Measurements from ENCODE around the gene SPTBN5. TPM values are rescaled to one million over a fixed set of nuclear protein-coding genes. Genes with fewer than 3 reads are reported as not detected.

Gene SPTBN5
- total RNA-seq, 1 experiment from 2014 or later: 2.1 TPM

GRCh38 chr15:41891226-41891625 lies 2.6 kb downstream of the SPTBN5 start:
- BruUV-seq (replicated peaks): no TSS peak
- Histone ChIP-seq H3K27ac (ENCODE audit: low read length) (no peak overlapping the region), H3K4me3 (ENCODE audit: low read depth in 2 of 2, low read length in 2 of 2) (no peak overlapping the region), H3K36me3 (ENCODE audit: control insufficient read depth, insufficient read depth, low read length) (no peaks in the 10 kb centered on the region), H3K9me3 (ENCODE audit: control insufficient read depth, insufficient read depth, low read depth, low read length) (no peaks in the 10 kb centered on the region), H3K4me1 (ENCODE audit: control insufficient read depth, insufficient read depth, low read length) (peaks cover 10% of the 10 kb centered on the region), H3K27me3 (ENCODE audit: control insufficient read depth, insufficient read depth, low read length) (no peaks in the 10 kb centered on the region)
- TF ChIP-seq, protein P1, sequence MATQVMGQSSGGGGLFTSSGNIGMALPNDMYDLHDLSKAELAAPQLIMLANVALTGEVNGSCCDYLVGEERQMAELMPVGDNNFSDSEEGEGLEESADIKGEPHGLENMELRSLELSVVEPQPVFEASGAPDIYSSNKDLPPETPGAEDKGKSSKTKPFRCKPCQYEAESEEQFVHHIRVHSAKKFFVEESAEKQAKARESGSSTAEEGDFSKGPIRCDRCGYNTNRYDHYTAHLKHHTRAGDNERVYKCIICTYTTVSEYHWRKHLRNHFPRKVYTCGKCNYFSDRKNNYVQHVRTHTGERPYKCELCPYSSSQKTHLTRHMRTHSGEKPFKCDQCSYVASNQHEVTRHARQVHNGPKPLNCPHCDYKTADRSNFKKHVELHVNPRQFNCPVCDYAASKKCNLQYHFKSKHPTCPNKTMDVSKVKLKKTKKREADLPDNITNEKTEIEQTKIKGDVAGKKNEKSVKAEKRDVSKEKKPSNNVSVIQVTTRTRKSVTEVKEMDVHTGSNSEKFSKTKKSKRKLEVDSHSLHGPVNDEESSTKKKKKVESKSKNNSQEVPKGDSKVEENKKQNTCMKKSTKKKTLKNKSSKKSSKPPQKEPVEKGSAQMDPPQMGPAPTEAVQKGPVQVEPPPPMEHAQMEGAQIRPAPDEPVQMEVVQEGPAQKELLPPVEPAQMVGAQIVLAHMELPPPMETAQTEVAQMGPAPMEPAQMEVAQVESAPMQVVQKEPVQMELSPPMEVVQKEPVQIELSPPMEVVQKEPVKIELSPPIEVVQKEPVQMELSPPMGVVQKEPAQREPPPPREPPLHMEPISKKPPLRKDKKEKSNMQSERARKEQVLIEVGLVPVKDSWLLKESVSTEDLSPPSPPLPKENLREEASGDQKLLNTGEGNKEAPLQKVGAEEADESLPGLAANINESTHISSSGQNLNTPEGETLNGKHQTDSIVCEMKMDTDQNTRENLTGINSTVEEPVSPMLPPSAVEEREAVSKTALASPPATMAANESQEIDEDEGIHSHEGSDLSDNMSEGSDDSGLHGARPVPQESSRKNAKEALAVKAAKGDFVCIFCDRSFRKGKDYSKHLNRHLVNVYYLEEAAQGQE (IDR thresholded peaks at IDR 0.05; ENCODE audit: insufficient read depth in 1 of 2, low read depth in 2 of 2, low read length in 1 of 2): no peak
- TF ChIP-seq SIN3A (IDR thresholded peaks at IDR 0.05; ENCODE audit: borderline replicate concordance, insufficient read depth, low read depth, low read length) (no peak), TCF7L2 (IDR thresholded peaks at IDR 0.05; ENCODE audit: low read depth, low read length) (no peak), CTCF (IDR thresholded peaks at IDR 0.05) (no peak), POLR2AphosphoS5 (IDR thresholded peaks at IDR 0.05; ENCODE audit: low read depth, low read length) (no peak)
- ChIA-PET CTCF (interaction anchor here (0.6 kb wide), 1 partner anchor 398 kb away, joined by 8 read pairs; the partner anchor contains the start of gene ITPKA), POLR2A (no interaction called here)
- intact Hi-C loops (cut with micrococcal nuclease; ENCODE audit: unreplicated experiment): no loop called here
- no peak for ATAC-seq
- in situ Hi-C loops (cut with HindIII; ENCODE audit: low pct_unique_long_range_greater_than_20kb, low sequenced_read_pairs): no loop called here
- DNase-seq (ENCODE audit: low read depth, low spot score): no peak

DNA sequence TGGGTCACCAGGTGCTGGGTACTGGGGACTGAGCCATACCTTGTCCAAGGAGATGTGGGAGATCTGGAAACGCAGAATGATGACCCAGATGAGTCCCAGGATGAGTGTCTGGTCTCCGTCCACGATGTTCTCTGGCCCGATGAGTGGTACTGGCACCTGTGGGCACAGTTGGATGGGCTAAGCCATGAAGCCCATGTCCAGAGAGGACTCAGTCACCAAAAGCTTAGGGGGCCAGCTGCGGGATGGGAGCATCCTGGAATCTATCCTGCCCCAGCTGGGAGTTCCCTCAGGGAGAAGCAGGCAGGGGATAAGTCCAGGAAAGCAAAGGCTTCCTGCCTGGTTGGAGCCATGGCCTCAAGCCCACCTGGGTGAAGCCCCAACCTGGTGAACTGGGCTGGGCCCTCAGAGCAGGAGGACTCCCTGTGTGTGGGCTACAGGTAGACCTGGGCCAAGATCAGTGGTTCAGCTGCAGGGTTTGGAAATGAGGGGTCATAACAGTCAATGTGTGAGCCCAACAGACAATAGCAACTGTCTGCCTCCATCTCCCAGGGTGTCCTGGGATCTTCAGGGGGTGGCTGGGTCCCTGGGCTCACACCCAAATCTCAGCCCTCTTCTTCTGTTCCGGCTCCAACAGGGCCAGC lies 3.7 kb downstream of the SPTBN5 start:
- ChIA-PET CTCF (no interaction called here), POLR2A (no interaction called here)
- Histone ChIP-seq H3K27me3 (ENCODE audit: control insufficient read depth, insufficient read depth, low read length) (no peaks in the 10 kb centered on the region), H3K27ac (ENCODE audit: low read length) (no peak overlapping the region), H3K36me3 (ENCODE audit: control insufficient read depth, insufficient read depth, low read length) (no peaks in the 10 kb centered on the region), H3K4me1 (ENCODE audit: control insufficient read depth, insufficient read depth, low read length) (peaks cover 7% of the 10 kb centered on the region), H3K9me3 (ENCODE audit: control insufficient read depth, insufficient read depth, low read depth, low read length) (no peaks in the 10 kb centered on the region), H3K4me3 (ENCODE audit: low read depth in 2 of 2, low read length in 2 of 2) (no peak overlapping the region)
- intact Hi-C loops (cut with micrococcal nuclease; ENCODE audit: unreplicated experiment): no loop called here
- no TSS peak for BruUV-seq (replicated peaks)
- TF ChIP-seq CTCF (IDR thresholded peaks at IDR 0.05): no peak
- TF ChIP-seq SIN3A (IDR thresholded peaks at IDR 0.05; ENCODE audit: borderline replicate concordance, insufficient read depth, low read depth, low read length): no peak
- no peak for TF ChIP-seq TCF7L2 (IDR thresholded peaks at IDR 0.05; ENCODE audit: low read depth, low read length)
- TF ChIP-seq POLR2AphosphoS5 (IDR thresholded peaks at IDR 0.05; ENCODE audit: low read depth, low read length): no peak
- TF ChIP-seq, protein P1 (IDR thresholded peaks at IDR 0.05; ENCODE audit: insufficient read depth in 1 of 2, low read depth in 2 of 2, low read length in 1 of 2): no peak
- in situ Hi-C loops (cut with HindIII; ENCODE audit: low pct_unique_long_range_greater_than_20kb, low sequenced_read_pairs): no loop called here
- no peak for ATAC-seq
- DNase-seq (ENCODE audit: low read depth, low spot score): no peak
